Liver (tissue), 3 donors: ENCODE results near the gene PRKN.

Experiments used
- FOXA2 ChIP-seq: IDR thresholded peaks from 2 replicates; pipeline ENCODE4 v1.6.1; 2016; ENCODE audit warnings: antibody characterized with exemption
- NR2F2 ChIP-seq: IDR thresholded peaks from 2 replicates; pipeline ENCODE4 v1.6.1; 2016; ENCODE audit warnings: antibody characterized with exemption
- RAD21 ChIP-seq, 2 donors: IDR thresholded peaks; 2 replicates each; pipeline ENCODE4 v1.6.1; 2016; ENCODE audit warnings: antibody characterized with exemption in 2 of 2, mild to moderate bottlenecking in 2 of 2
- TAF1 ChIP-seq: conservative IDR thresholded peaks from 2 replicates; pipeline ENCODE4 v1.6.1; 2016; ENCODE audit warnings: antibody characterized with exemption, mild to moderate bottlenecking
- TF ChIP-seq, protein P1 (sequence below): fragments of 150-350 bp; IDR thresholded peaks from 2 replicates; pipeline ENCODE4 v1.5.1; 2017; ENCODE audit warnings: improper control_type of control experiment, low read depth, low read length; ENCODE audit not compliant: missing input control
- TF ChIP-seq, protein P2 (sequence below): IDR thresholded peaks from 2 replicates; pipeline ENCODE4 v1.6.1; 2016; ENCODE audit warnings: antibody characterized with exemption, mild to moderate bottlenecking
- donor health status: healthy.
- donor health status: healthy.

DNA sequence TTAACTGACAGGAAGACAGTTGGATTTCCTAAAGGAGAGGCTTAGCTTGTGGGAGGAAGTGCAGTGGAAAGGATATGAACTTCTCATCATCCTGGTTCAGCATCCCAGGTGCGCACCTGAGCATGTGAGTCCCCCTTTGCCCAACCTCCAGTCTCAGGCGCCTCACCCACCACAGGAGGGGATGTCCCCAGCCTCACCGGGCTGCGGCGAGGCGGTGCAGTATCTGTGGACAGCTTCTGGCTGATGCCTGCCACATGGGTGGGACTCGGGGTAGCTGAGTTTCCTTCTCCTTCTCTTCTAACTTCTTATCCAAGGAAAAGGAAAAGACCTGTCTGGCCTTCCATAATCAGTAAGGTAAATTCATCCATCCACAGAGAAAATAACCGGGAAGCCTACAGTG is 914.4 kb downstream of the PRKN start:
- TF ChIP-seq FOXA2 (no peak), RAD21 (IDR thresholded peaks at IDR 0.05) (no peak), NR2F2 (no peak), TAF1 (no peak)
- TF ChIP-seq, protein P1, sequence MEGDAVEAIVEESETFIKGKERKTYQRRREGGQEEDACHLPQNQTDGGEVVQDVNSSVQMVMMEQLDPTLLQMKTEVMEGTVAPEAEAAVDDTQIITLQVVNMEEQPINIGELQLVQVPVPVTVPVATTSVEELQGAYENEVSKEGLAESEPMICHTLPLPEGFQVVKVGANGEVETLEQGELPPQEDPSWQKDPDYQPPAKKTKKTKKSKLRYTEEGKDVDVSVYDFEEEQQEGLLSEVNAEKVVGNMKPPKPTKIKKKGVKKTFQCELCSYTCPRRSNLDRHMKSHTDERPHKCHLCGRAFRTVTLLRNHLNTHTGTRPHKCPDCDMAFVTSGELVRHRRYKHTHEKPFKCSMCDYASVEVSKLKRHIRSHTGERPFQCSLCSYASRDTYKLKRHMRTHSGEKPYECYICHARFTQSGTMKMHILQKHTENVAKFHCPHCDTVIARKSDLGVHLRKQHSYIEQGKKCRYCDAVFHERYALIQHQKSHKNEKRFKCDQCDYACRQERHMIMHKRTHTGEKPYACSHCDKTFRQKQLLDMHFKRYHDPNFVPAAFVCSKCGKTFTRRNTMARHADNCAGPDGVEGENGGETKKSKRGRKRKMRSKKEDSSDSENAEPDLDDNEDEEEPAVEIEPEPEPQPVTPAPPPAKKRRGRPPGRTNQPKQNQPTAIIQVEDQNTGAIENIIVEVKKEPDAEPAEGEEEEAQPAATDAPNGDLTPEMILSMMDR: no peak
- TF ChIP-seq, protein P2, sequence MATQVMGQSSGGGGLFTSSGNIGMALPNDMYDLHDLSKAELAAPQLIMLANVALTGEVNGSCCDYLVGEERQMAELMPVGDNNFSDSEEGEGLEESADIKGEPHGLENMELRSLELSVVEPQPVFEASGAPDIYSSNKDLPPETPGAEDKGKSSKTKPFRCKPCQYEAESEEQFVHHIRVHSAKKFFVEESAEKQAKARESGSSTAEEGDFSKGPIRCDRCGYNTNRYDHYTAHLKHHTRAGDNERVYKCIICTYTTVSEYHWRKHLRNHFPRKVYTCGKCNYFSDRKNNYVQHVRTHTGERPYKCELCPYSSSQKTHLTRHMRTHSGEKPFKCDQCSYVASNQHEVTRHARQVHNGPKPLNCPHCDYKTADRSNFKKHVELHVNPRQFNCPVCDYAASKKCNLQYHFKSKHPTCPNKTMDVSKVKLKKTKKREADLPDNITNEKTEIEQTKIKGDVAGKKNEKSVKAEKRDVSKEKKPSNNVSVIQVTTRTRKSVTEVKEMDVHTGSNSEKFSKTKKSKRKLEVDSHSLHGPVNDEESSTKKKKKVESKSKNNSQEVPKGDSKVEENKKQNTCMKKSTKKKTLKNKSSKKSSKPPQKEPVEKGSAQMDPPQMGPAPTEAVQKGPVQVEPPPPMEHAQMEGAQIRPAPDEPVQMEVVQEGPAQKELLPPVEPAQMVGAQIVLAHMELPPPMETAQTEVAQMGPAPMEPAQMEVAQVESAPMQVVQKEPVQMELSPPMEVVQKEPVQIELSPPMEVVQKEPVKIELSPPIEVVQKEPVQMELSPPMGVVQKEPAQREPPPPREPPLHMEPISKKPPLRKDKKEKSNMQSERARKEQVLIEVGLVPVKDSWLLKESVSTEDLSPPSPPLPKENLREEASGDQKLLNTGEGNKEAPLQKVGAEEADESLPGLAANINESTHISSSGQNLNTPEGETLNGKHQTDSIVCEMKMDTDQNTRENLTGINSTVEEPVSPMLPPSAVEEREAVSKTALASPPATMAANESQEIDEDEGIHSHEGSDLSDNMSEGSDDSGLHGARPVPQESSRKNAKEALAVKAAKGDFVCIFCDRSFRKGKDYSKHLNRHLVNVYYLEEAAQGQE: no peak
